Lung (tissue), 12 donors: ENCODE data around the gene IGSF21. TPM values are rescaled to one million over a fixed set of nuclear protein-coding genes. Genes with fewer than 3 reads are reported as not detected.

Experiments
- ATAC-seq: fragments of 200-7000 bp; cut with Tn5 transposase; one replicate; pipeline ENCODE4 v1.9.1; 2020; ENCODE audit warnings: moderate number of reproducible peaks; ENCODE audit not compliant: insufficient read depth, low FRiP score
- DNase-seq, 3 donors: peaks; one replicate each; pipeline ENCODE4 v3.0.0-alpha.2; 2013 to 2017
- H3K27ac ChIP-seq, 2 donors: one replicate each; pipeline ENCODE4 v1.5.1; 2013; ENCODE audit warnings: mild to moderate bottlenecking in 2 of 2, moderate library complexity in 2 of 2, control low read depth in 1 of 2, inconsistent platforms in 1 of 2, low read depth in 1 of 2, low read length in 1 of 2
- H3K27me3 ChIP-seq, 3 donors: one replicate each; pipeline ENCODE4 v1.5.1; 2013; ENCODE audit warnings: low read length in 2 of 3; ENCODE audit not compliant: control insufficient read depth in 3 of 3, insufficient read depth in 3 of 3
- H3K36me3 ChIP-seq, 4 donors: one replicate each; pipeline ENCODE4 v1.5.1; 2013; ENCODE audit warnings: low read length in 4 of 4, mild to moderate bottlenecking in 1 of 4, moderate library complexity in 1 of 4; ENCODE audit not compliant: control insufficient read depth in 4 of 4, insufficient read depth in 4 of 4
- H3K4me1 ChIP-seq, 5 donors: one replicate each; pipeline ENCODE4 v1.5.1; 2013; ENCODE audit warnings: low read length in 5 of 5, mild to moderate bottlenecking in 2 of 5, moderate library complexity in 1 of 5; ENCODE audit not compliant: control insufficient read depth in 5 of 5, insufficient read depth in 5 of 5
- H3K4me3 ChIP-seq: one replicate; pipeline ENCODE4 v1.5.1; 2013; ENCODE audit warnings: mild to moderate bottlenecking, control low read depth, moderate library complexity
- H3K9ac ChIP-seq, 2 donors: one replicate each; pipeline ENCODE4 v1.5.1; 2013; ENCODE audit warnings: low read length in 2 of 2, control low read depth in 1 of 2; ENCODE audit not compliant: insufficient read depth in 1 of 2
- H3K9me3 ChIP-seq, 4 donors: one replicate each; pipeline ENCODE4 v1.5.1; 2013; ENCODE audit warnings: low read length in 3 of 4, mild to moderate bottlenecking in 1 of 4, moderate library complexity in 1 of 4; ENCODE audit not compliant: control insufficient read depth in 4 of 4, insufficient read depth in 3 of 4
- CTCF ChIP-seq: IDR thresholded peaks from 2 replicates; pipeline ENCODE4 v1.5.1; 2012; ENCODE audit warnings: mild to moderate bottlenecking; ENCODE audit errors: control extremely low read depth, extremely low read depth
- WGBS, 2 donors: extraction: QIAGEN DNeasy Blood & Tissue Kit; methylation state at CpG; one replicate each; pipeline ENCODE4 v1.1.7; 2013; 5-methylcytosine and 5-hydroxymethylcytosine counted together
- polyA plus RNA-seq, 2 donors: library from polyadenylated mRNA; stranded (reverse); fragments of 200-250 nt; gene quantifications; one replicate each; pipeline ENCODE4 v1.2.1, GENCODE V29; 2013
- total RNA-seq, 2 donors: library from RNA; depleted of rRNA in 1 of 2; stranded (reverse); fragments of >200 nt in 1 of 2; gene quantifications; one replicate each; pipeline ENCODE4 v1.2.1, GENCODE V29; 2014 to 2021
- donor health status: control.
- donor health status: control.
- donor health status: Bipolar disorder and iron deficiency.
- donor health status: healthy.
- donor health status: DM: yes; HTN: yes; CAD: no.

Gene IGSF21
- total and polyA plus RNA-seq, 4 donors = 0.18 to 2.6 (median 0.62) TPM

GRCh38 chr1:18109058-18109755, 1.6 kb downstream of the IGSF21 start:
- TF ChIP-seq CTCF = no peak
- ATAC-seq = no peak

GRCh38 chr1:18109756-18110597, 2.4 kb downstream of the IGSF21 start:
- 3% methylated on average over 59 to 60 of the region's 60 CpGs for WGBS, 2 donors
- Histone ChIP-seq H3K36me3 (no peaks in the 10 kb centered on the region), H3K4me3 (no peak overlapping the region), H3K9ac (no peak overlapping the region), H3K27ac (no peak overlapping the region), H3K9me3 (peaks cover 0 to 4% (median 0%) of the 10 kb centered on the region in 4 donors), H3K27me3 (peaks cover 15 to 86% (median 73%) of the 10 kb centered on the region in 3 donors), H3K4me1 (peaks cover 0 to 2% (median 0%) of the 10 kb centered on the region in 5 donors)
- no peak for TF ChIP-seq CTCF
- ATAC-seq (no peak), DNase-seq (no peak)

More at GRCh38 chr1:18109058-18109755, 1.6 kb downstream of the IGSF21 start:
- no peaks in the 10 kb centered on the region for H3K36me3 ChIP-seq
- peaks cover 15 to 88% (median 69%) of the 10 kb centered on the region in 3 donors for H3K27me3 ChIP-seq
- no peak for DNase-seq
- no peak overlapping the region for H3K9ac ChIP-seq
- WGBS, 2 donors = 4 to 7% methylated on average over 32 of the region's 32 CpGs
- H3K27ac ChIP-seq = no peak overlapping the region
- no peak overlapping the region for H3K4me3 ChIP-seq
- peaks cover 0 to 4% (median 0%) of the 10 kb centered on the region in 4 donors for H3K9me3 ChIP-seq
- peaks cover 0 to 2% (median 0%) of the 10 kb centered on the region in 5 donors for H3K4me1 ChIP-seq

GRCh38 chr1:18110598-18110939, 3.0 kb downstream of the IGSF21 start:
- Histone ChIP-seq H3K4me3 (no peak overlapping the region), H3K27me3 (peaks cover 14 to 86% (median 70%) of the 10 kb centered on the region in 3 donors), H3K36me3 (no peaks in the 10 kb centered on the region), H3K9ac (no peak overlapping the region), H3K27ac (no peak overlapping the region), H3K4me1 (peaks cover 0 to 2% (median 0%) of the 10 kb centered on the region in 5 donors), H3K9me3 (peaks cover 0 to 4% (median 0%) of the 10 kb centered on the region in 4 donors)
- no peak for TF ChIP-seq CTCF
- no peak for ATAC-seq
- DNase-seq = no peak
- WGBS, 2 donors = 3 to 4% methylated on average over 17 of the region's 17 CpGs
